ENCODE results near the gene NEUROG3. TPM values are rescaled to one million over a fixed set of nuclear protein-coding genes. Genes with fewer than 3 reads are reported as not detected.

NEUROG3 gene, protein sequence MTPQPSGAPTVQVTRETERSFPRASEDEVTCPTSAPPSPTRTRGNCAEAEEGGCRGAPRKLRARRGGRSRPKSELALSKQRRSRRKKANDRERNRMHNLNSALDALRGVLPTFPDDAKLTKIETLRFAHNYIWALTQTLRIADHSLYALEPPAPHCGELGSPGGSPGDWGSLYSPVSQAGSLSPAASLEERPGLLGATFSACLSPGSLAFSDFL
- 0.27 TPM in 1 of 2 replicates, not detected in the other for total RNA-seq
- polyA plus RNA-seq (2012) = not detected

DNA sequence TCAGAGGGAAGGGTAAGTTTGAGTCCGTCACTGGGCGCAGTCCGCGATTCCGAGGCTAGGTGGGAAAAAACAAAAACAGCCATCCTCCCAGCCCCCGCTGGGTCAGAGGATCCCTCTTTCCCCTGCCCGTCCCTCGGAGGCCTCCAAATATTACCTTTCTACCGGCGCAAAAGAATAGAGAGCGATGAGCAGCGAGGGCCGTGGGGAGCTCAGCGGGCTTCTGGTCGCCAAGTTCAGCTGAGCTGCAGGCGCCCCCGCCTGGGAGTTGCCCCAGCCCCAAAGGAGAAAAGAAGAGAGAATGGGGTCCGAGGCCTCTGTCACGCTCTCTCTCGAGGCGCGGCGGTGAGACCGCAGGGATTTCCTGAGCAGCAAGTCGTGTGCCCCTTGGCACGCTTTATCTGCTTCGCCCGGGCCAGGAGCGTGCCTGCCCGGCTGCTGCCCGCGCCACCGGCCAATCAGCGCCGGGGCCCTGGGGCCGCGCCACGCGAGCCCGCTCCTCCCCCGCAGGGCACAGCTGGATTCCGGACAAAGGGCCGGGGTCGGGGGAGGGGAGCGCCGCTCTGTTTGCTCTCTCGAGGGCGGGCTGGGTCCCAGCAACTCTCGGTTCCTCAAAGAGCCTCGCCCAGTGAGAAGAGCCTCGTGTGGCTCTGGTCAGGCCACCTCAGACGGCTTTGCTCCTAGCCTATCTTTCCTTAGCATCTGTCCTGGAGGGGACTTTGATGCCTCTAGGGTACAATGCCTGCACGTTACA is at the start of gene NEUROG3:
NEUROG3 (minus strand) TSS at position 367 of the 751 bp plus-strand sequence. CDS start 379 bp downstream, outside the sequence.
- no peak for DNase-seq (ENCODE audit: low read depth)

DNA sequence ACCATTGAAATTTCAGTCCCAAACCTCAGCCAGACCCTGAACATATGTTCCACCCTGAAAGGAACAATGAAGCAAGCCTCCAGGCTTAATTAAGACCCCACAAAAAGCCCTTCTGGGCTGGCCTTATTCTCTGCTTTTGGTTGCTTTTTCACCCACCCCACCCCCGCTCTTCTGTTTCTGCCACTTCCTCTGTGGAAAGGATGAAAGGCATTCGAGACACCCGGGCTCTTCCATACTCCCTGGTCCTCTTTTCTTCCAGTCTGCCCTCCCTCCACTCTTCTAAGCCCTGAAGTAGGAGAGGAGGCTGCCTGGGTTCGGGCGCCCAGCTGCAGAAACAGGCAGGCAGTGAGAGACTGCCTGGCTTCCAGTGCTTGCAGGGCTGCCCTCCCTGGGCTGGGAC is 47.4 kb upstream of the NEUROG3 start:
- DNase-seq (ENCODE audit: low read depth) = no peak

DNA sequence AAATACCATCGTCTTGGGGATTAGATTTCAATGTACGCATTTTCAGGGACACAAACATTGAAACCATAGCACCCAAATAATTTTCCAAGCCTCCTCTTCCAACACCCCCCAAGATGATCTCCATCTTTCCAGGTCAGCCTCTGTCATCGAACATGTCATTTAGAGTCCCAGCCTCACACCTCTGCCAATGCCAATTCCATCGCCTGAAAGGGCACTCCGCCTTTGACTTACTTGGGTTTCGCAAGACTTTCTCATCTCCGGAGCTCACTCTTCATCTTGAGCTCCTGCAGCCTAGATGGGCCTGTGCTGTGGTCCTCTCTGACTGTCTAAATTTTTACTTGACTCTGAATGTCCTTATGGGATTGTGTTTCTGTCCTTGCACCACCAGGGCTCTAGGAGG is 46.4 kb upstream of the NEUROG3 start:
- no peak for DNase-seq (ENCODE audit: low read depth)

DNA sequence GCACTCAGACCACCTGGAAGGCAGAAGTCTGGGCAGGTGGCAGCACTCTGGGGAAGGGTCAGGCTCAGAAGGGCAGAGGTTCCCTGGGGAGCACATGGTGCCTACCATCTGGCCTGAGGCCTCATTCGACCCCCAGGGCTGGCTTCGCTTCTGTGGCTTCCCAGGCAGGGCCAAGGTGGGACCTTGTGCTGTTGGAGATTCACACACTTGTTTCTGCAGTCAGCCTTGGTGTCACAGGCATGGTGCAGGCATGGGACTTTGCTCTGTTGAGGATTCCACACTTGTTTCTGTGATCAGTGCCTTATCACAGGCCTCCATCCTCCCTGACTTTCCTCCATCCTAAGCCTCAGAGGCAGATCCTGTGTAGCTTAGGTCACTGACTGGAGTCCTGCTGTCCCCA is 45.5 kb upstream of the NEUROG3 start:
- no peak for DNase-seq (ENCODE audit: low read depth)

DNA sequence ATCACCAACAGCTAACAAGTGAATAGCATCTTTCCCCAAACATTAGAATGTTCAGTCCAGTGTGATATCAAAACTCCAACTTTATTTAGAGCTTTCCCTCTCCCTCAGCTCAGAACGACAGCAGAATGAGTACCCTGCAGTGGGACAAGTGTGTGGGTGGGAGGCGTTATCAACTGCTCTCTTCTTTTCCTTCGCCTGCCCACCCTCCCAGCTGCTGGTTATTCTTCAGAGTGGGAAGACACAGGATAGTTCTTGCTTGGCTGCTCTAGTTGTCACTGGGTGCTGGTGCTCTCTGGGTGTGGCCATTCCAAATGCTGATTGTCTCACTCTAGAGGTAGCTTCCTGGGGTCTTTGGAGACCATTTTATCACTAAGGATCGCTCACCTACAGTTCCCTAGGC is 43.1 kb upstream of the NEUROG3 start:
- DNase-seq (ENCODE audit: low read depth) = no peak

DNA sequence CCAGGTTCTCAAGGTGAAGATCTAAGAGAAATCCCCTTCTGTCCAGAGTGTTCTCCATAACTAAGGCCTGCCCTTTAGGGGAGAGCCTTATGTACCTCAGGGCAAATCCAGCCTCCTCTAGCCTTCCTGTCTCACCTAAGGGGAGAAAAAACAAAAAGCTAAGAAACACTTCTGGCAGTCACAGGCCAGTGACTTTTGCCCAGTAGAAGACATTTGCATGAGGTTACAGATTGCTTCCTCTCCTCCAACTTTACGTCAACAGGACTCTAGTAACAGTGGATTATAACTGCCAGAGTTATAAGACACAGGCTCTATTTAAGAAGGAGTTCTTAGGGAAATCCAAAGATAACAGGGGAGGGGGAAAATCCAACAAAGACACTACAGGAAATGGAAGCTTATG is 40.9 kb upstream of the NEUROG3 start:
- DNase-seq (ENCODE audit: low read depth) = no peak

DNA sequence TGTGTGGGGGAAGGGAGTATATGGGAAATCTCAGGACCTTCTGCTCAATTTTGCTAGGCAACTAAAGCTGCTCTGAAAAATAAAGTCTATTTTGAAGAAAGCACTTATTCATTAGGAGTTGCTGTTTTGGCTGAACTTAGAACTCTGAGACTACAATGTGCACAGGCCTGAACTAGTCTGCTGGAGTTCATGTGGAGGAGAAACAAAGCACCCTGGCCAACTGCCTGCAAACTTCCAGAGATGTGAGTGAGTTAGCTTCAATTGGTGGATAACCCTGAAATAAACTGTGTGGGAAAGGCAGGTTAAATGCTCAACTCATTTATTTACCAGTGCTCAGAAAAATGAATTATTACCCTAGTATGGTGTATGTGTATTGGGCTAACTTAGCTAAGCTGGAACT is 39.5 kb upstream of the NEUROG3 start:
- DNase-seq (ENCODE audit: low read depth) = no peak

DNA sequence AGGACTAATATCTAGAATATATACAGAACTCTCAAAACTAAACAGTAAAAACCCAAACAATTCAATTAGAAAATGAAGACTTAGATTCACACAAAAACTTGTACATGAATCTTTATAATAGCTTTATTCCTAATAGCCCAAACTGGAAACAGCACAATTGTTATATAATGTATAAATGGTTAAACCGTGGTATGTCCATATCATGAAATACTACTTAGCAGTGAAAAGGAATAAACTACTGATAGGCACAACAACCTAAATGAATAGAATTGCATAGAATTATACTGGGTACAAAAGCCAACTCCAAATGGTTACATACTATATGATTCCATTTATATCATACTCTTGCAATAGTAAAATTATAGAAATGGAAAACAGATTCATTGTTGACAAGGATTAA is 35.9 kb upstream of the NEUROG3 start:
- DNase-seq (ENCODE audit: low read depth) = no peak

DNA sequence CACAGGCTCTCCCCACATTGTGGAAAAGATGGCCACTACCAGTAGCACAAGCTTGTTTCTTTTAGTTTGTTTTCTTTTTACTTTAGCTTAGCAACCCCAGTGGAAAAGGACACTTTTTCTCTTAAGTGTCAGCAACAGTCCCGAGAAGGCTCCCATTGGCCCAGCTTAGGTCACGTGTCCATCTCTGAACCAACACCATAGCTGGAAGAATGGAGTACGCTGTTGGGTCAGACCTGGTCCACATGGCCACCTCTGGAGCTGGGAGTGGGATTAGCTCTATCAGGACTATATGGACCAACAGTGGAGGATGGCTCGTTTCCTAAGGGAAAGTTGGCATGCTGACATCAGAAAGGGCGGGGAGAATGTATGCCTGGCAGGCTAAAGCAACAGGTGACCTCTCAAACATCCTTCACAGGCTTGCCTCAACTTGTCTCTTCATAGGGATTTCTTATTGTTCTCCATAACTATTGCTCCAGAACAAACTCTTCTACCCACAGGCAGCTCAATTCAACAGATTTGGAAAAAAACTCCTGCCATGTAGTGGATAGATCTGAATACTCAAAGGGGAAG is 27.6 kb upstream of the NEUROG3 start:
- DNase-seq (ENCODE audit: low read depth) = no peak

DNA sequence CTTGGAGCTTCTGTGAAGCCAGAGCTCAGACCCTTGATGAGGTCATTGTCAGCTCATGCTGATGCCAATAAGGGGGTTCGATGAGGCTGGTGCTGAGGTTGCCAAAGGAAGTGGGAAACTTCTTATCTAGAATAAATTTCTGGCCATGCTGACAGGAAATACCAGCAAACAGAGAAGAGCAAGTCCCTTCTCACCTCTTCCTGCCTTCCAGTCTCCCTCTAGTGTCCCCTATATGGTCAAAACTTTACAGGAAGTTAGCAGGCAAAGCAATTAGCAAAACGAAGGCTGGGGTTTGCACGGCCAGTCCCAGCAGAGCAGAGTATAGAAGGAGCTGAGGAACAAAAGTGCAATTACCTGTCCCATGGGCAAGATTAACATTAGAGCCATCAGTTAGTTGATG is 15.1 kb upstream of the NEUROG3 start:
- no peak for DNase-seq (ENCODE audit: low read depth)

DNA sequence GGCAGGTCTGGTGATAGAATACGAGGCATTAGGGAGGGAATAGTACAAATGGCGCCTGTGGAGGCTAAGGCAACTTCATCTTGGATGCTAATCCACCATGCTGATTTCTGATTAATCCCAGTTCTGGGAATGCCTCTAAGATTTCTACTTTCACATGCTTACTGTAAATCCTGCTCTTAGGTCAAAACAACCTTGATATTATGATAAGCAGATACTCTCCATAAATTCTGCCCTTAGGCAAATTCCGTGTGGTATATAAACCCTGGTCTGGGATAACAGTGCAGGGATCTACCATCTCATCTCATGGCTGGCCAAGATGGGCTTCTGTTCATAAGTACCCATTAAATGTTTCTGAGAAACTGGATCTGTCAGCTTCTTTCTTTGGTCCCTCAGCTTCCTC is 11.4 kb upstream of the NEUROG3 start:
- DNase-seq (ENCODE audit: low read depth) = no peak

DNA sequence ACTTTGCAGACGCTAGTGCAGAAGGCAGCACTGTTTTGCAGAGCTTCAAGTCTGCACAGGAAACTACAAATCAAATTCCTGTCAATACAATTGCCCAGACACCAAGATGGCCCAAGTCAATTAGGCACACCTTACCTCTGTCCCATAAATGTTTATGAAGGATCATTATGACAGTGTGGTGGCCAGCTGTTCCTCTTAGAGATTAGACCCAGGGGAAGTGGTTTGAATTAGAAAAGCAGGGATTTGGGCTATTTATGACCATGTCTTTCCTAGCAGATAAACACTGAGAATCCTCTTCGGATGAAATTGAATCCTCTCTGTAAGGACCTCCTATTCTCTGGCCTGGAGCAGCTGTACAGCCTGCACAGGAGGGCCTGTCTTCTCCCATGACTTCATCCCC is 9.9 kb upstream of the NEUROG3 start:
- no peak for DNase-seq (ENCODE audit: low read depth)

DNA sequence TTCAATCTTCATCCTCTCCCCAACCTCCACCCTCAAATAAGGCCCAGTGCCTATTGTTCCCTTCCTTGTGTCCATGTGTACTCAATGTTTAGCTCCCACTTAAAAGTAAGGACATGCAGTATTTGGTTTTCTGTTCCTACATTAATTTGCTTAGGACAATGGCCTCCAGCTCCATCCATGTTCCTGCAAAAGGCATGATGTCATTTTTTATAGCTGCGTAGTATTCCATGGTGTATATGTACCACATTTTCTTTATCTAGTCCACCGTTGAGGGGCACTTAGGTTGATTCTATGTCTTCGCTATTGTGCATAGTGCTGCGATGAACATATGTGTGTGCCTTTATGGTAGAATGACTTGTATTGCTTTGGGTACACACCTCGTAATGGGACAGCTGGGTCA is 7.2 kb upstream of the NEUROG3 start:
- DNase-seq (ENCODE audit: low read depth) = no peak

DNA sequence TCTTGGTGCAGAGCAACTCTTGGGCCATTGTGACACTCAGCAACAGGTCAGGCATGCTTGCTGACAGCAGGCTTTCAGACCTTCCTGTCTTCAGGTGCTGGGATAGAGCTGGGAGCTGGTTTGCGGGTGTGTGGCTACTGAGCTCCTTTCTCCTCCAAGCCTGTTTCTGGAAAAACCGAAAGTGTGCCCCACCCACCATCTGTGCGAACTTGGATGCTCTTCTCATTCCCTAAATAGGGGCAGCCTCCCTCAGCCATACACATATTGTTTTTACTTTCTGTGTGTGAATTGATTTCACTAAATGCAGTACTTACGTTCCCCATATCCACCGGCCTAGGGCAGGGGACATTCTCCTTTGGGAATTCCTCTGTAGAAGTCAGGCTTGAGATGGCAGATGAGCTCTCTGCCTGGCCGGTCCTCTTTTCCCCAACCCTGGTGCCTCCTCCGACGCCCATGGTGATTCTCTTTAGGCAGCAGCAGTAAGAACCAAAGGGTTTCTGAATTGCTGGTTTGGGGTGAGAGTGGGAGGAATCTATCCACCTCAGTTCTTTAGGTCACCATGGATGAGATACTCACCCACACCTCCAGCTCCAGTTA is 6.3 kb upstream of the NEUROG3 start:
- no peak for DNase-seq (ENCODE audit: low read depth)

DNA sequence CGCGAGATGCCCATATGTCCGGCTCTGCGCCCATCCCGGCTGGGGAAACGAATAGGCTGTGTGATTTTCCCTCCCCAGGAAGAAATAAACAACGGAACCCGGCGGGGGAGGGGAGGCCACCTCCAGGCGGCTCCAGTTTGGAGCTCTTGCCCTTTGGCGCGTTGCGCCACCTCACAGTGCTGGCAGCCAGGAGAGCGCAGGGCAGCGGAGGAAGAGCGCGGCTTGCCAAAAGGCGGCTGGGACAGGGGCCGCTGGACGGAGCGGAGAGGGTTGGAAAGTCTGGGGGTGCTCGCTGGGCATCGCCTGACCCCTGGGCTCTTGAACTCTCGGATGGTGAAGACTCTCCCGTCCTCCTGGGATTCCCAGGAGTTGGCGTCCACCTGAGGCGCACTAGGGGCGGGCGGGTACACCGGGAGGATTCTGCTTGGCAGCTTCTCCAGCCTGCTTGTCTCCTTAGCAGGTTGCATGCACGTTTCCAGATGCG is 5.3 kb upstream of the NEUROG3 start:
- DNase-seq (ENCODE audit: low read depth) = no peak

DNA sequence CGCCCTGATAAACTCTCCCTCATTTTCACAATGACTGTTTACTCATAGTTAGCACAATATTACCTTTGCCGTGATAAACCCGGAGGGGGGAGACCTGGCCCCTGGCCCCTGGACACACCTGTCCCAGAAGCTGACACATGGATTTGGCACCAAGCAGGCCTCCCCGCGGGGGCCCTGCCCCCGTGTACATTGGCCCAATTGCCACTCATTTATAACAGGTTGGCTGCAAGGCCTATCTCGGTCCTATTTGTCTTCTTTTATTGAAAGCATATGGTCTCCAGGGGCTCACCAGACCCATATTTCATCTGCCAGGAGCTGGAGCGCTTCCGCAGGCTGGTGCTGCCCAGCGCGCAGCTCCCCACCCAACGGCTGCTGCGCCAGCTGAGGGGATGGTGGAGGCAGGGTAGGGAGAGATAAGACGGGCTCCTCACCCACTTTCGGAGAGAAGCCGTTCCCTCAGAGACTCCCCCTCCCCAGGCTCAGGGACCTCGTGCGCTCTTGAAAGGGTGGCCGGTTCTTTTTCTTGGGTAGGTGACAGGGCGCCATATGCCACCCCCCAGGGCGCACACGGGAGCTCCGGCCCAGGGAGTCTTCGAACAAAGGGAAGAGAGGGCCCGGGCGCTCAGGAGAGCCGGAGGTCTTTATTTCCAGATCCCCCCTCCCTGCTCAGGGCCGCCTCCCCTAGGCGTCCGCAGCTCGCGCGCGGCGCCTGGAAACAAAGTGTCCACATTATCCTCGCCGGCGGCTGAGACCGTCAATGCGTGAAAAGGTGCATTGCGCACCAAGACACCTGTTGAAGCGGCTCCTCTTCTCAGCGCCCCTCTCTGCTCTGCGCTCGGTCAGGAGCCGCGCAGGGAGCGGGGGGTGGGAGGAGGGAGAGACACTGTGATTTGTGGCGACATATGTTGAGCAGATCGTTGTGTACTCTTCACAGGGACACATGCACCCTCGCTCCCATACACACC is 4.3 kb upstream of the NEUROG3 start:
- no peak for DNase-seq (ENCODE audit: low read depth)

DNA sequence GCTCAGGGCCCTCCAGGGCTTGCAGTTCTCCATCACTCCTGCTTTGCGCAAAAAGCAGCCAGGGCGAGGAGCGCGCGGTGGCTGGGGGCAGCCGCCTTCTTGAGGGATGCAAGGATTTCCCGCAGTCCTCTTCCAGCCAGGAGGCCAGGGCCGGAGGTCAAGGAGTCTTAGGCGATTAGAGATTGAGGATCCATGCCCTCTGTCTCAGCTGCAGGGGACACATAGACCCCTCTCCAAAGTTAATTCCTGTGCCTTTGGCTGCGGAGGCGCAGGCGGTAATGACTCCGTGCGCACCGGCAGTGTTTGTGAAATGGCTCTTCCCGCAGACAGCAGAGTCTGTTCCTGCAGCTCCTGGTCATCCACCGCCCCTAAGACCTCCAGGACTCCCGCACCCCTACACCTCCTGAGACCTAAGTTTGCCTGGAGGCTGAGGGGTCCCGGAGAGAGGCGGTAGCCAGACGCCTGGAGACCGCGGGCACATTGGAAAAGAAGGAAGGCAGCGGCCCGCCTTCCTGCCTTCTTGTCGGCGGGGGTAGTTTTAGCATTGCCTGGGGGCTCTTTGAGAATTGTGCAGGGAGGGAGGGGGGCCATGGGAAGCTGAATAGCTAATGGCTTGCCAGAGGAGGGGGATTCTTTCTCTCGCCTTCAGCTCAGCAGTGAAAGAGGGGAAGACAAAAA is 3.3 kb upstream of the NEUROG3 start:
- DNase-seq (ENCODE audit: low read depth) = no peak

DNA sequence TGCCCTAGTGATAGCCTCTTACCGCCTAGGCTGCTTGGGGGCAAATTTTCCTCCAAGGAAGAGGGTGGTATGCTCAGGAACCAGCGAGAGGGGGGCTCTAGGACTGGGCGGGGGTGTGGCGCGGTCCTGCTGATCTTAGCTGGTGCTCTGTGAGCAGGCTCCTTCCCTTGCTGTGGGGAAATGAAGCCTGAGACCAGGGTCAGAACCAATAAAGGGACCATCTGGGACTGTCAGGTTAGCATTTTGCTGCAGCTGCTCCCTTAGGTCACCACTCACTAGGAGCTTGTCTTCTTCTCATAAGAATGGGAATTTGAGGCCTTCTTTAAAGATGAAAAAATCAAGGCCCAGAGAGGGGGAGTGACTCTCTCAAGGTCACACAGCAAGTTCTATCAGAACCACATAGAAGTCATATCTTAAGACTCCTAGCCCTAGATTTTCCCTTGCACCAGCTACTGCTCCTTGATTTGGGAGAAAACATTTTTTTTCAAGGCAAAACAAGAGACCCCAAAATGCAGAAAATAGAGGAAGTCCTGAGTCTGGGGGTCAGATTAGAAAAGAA is 2.0 kb upstream of the NEUROG3 start:
- no peak for DNase-seq (ENCODE audit: low read depth)

DNA sequence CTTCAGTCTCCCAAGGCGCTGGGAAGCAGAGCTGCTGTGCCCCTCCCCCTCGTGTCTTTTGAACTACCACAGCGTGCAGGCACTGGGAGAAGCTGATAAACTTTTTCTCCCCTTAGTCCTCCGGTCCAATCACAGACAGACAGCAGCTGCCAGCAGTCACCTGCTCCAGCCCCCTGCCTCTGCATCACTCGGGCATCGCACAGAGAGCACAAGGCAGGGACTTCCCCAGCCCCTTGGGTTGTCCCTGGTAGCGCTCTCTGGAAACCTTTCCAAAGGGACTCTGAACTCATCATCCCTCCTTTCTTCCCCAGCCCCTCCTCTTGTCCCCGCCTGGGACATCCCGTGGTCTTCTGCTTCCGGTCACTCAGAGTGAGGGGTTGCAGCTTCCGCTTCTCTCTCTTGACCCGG is 1.4 kb upstream of the NEUROG3 start:
- DNase-seq (ENCODE audit: low read depth) = no peak

All from myocyte (in vitro differentiated cells).